Liver (tissue), 9 donors: ENCODE data around the gene SIAH1. TPM values are rescaled to one million over a fixed set of nuclear protein-coding genes. Genes with fewer than 3 reads are reported as not detected.
"Not testable (repeated sequence)": the region's sequence is repeated elsewhere in the genome, so short reads cannot be mapped to it uniquely, and the experiment has no call there.

Experiments used
- DNase-seq: peaks from one replicate; pipeline ENCODE4 v3.0.0-alpha.2; 2017; ENCODE audit warnings: low spot score
- H3K27ac ChIP-seq, 2 donors: one replicate each; pipeline ENCODE4 v1.7.0; 2013; ENCODE audit warnings: inconsistent platforms in 2 of 2, low read length in 2 of 2, control low read depth in 1 of 2, low read depth in 1 of 2, mild to moderate bottlenecking in 1 of 2
- H3K27me3 ChIP-seq, 4 donors: one replicate each; pipeline versions ENCODE4 v1.6.1 to v1.7.0; 2013; ENCODE audit warnings: low read length in 3 of 4, inconsistent platforms in 1 of 4, mild to moderate bottlenecking in 1 of 4, moderate library complexity in 1 of 4; ENCODE audit not compliant: control insufficient read depth in 4 of 4, insufficient read depth in 4 of 4
- H3K36me3 ChIP-seq, 4 donors: one replicate each; pipeline versions ENCODE4 v1.6.1 to v1.7.0; 2013; ENCODE audit warnings: low read length in 3 of 4, mild to moderate bottlenecking in 3 of 4, low read depth in 1 of 4, moderate library complexity in 1 of 4; ENCODE audit not compliant: control insufficient read depth in 4 of 4, insufficient read depth in 3 of 4
- H3K4me1 ChIP-seq, 4 donors: one replicate each; pipeline versions ENCODE4 v1.6.1 to v1.7.0; 2013; ENCODE audit warnings: low read length in 3 of 4, mild to moderate bottlenecking in 3 of 4, moderate library complexity in 1 of 4; ENCODE audit not compliant: control insufficient read depth in 4 of 4, insufficient read depth in 4 of 4
- H3K4me3 ChIP-seq, 3 donors: one replicate each; pipeline versions ENCODE4 v1.6.1 to v1.7.0; 2013; ENCODE audit warnings: low read length in 3 of 3, control low read depth in 1 of 3, low read depth in 1 of 3, mild to moderate bottlenecking in 1 of 3
- H3K9ac ChIP-seq, 2 donors: one replicate each; pipeline ENCODE4 v1.7.0; 2013; ENCODE audit warnings: low read length in 2 of 2, mild to moderate bottlenecking in 2 of 2, moderate library complexity in 2 of 2, control low read depth in 1 of 2, low read depth in 1 of 2
- H3K9me3 ChIP-seq, 4 donors: one replicate each; pipeline versions ENCODE4 v1.6.1 to v1.7.0; 2013; ENCODE audit warnings: low read length in 3 of 4; ENCODE audit not compliant: control insufficient read depth in 4 of 4
- EGR1 ChIP-seq, 2 donors: IDR thresholded peaks; 2 replicates each; pipeline ENCODE4 v1.6.1; 2016 to 2018; ENCODE audit warnings: antibody characterized with exemption in 2 of 2, low read depth in 2 of 2
- FOXA1 ChIP-seq: IDR thresholded peaks from 2 replicates; pipeline ENCODE4 v1.6.1; 2016; ENCODE audit warnings: antibody characterized with exemption
- FOXA2 ChIP-seq: IDR thresholded peaks from 2 replicates; pipeline ENCODE4 v1.6.1; 2016; ENCODE audit warnings: antibody characterized with exemption
- GABPA ChIP-seq, 2 donors: IDR thresholded peaks in 1 of 2; conservative IDR thresholded peaks in 1 of 2; 2 replicates each; pipeline ENCODE4 v1.6.1; 2016; ENCODE audit warnings: antibody characterized with exemption in 2 of 2, mild to moderate bottlenecking in 1 of 2, moderate library complexity in 1 of 2
- JUND ChIP-seq, 2 donors: IDR thresholded peaks; 2 replicates each; pipeline ENCODE4 v1.6.1; 2016; ENCODE audit warnings: antibody characterized with exemption in 2 of 2
- NR2F2 ChIP-seq: IDR thresholded peaks from 2 replicates; pipeline ENCODE4 v1.6.1; 2016; ENCODE audit warnings: antibody characterized with exemption
- RAD21 ChIP-seq, 2 donors: IDR thresholded peaks; 2 replicates each; pipeline ENCODE4 v1.6.1; 2016; ENCODE audit warnings: antibody characterized with exemption in 2 of 2, mild to moderate bottlenecking in 2 of 2
- RXRA ChIP-seq, 2 donors: IDR thresholded peaks; 2 replicates each; pipeline ENCODE4 v1.6.1; 2017 to 2018; ENCODE audit warnings: antibody characterized with exemption in 2 of 2, mild to moderate bottlenecking in 1 of 2
- SP1 ChIP-seq: IDR thresholded peaks from 2 replicates; pipeline ENCODE4 v1.6.1; 2018; ENCODE audit warnings: antibody characterized with exemption, mild to moderate bottlenecking
- YY1 ChIP-seq: IDR thresholded peaks from 2 replicates; pipeline ENCODE4 v1.6.1; 2016; ENCODE audit warnings: antibody characterized with exemption, mild to moderate bottlenecking
- WGBS: extraction: QIAGEN DNeasy Blood & Tissue Kit; methylation state at CpG from one replicate; pipeline ENCODE4 v1.1.7; 2013; 5-methylcytosine and 5-hydroxymethylcytosine counted together
- polyA plus RNA-seq, 2 donors: library from polyadenylated mRNA; stranded (reverse) in 1 of 2; unstranded in 1 of 2; fragments of 200-250 nt in 1 of 2; fragments of >200 nt in 1 of 2; fragmentation: Nextera tagmentation in 1 of 2; extraction: Ambion mirVana in 1 of 2; gene quantifications; one replicate each; pipeline versions ENCODE4 v1.2.1 to v1.2.3, GENCODE V29; 2013 to 2015
- total RNA-seq, 2 donors: library from RNA; depleted of rRNA; stranded (reverse); fragments of >200 nt; gene quantifications; one replicate each; pipeline ENCODE4 v1.2.3, GENCODE V29; 2014
- TF ChIP-seq, protein P1 (sequence below): IDR thresholded peaks from 2 replicates; pipeline ENCODE4 v1.6.1; 2016; ENCODE audit warnings: antibody characterized with exemption, mild to moderate bottlenecking
- TF ChIP-seq, protein P2 (sequence below): fragments of 150-350 bp; IDR thresholded peaks from 2 replicates; pipeline ENCODE4 v1.5.1; 2017; ENCODE audit warnings: improper control_type of control experiment, low read depth, low read length; ENCODE audit not compliant: missing input control
- donor health status: healthy.
- donor health status: healthy.
- donor health status: healthy.
- donor health status: healthy.
- donor health status: healthy.

SIAH1 gene
- total and polyA plus RNA-seq, 4 donors: 6.7 to 17.3 (median 15.8) TPM

DNA sequence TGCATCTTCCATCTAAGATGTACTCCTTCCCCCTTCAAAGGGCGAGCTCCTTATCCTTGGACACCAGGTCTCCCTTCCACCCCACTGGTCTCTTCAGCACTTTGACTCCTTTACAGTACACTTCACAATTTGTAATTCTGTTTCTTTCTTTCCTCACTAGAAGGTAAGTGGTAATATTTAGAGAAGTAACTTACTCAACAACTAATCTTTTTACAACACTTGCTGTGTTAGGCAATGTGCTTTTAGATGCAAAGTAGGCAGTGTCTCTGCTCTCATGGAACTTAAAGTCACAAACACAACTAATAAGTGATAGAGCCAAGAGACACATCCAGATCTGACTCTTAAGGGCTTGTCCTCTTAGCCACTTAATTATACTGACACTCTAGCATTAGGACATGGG, 6.4 kb downstream of the SIAH1 start:
- no peaks in the 10 kb centered on the region for H3K27me3 ChIP-seq
- WGBS: 88% methylated on average over 1 of the region's 1 CpG
- peaks cover 22 to 56% (median 44%) of the 10 kb centered on the region in 4 donors for H3K4me1 ChIP-seq
- H3K4me3 ChIP-seq: no peak overlapping the region
- no peaks in the 10 kb centered on the region for H3K36me3 ChIP-seq
- no peak overlapping the region for H3K9ac ChIP-seq
- no peaks in the 10 kb centered on the region for H3K9me3 ChIP-seq
- TF ChIP-seq, protein P1, sequence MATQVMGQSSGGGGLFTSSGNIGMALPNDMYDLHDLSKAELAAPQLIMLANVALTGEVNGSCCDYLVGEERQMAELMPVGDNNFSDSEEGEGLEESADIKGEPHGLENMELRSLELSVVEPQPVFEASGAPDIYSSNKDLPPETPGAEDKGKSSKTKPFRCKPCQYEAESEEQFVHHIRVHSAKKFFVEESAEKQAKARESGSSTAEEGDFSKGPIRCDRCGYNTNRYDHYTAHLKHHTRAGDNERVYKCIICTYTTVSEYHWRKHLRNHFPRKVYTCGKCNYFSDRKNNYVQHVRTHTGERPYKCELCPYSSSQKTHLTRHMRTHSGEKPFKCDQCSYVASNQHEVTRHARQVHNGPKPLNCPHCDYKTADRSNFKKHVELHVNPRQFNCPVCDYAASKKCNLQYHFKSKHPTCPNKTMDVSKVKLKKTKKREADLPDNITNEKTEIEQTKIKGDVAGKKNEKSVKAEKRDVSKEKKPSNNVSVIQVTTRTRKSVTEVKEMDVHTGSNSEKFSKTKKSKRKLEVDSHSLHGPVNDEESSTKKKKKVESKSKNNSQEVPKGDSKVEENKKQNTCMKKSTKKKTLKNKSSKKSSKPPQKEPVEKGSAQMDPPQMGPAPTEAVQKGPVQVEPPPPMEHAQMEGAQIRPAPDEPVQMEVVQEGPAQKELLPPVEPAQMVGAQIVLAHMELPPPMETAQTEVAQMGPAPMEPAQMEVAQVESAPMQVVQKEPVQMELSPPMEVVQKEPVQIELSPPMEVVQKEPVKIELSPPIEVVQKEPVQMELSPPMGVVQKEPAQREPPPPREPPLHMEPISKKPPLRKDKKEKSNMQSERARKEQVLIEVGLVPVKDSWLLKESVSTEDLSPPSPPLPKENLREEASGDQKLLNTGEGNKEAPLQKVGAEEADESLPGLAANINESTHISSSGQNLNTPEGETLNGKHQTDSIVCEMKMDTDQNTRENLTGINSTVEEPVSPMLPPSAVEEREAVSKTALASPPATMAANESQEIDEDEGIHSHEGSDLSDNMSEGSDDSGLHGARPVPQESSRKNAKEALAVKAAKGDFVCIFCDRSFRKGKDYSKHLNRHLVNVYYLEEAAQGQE: no peak
- TF ChIP-seq FOXA2: no peak
- TF ChIP-seq JUND (IDR thresholded peaks at IDR 0.05): peak in 1 of 2 donors; percentile 23
- no peak for DNase-seq
- H3K27ac ChIP-seq: peak overlapping the region in 1 of 2 donors; percentile 26

GRCh38 chr16:48378276-48378675, 6.9 kb downstream of the SIAH1 start:
- WGBS: 86% methylated on average over 5 of the region's 5 CpGs

DNA sequence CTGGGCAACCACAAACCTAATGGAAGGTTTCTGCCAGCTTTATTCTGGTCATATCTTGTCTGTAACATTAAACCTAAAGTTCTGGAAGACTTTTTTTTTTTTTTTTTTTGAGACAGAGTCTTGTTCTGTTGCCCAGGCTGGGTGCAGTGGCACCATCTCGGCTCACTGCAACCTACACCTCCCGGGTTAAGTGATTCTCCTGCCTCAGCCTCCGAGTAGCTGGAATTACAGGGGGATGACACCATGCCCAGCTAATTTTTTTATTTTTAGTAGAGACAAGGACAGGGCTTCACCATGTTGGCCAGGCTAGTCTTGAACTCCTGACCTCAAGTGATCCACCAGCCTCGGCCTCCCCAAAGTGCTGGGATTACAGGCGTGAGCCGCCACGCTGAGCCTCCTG, 7.9 kb downstream of the SIAH1 start:
- 94% methylated on average over 7 of the region's 7 CpGs for WGBS

More at GRCh38 chr16:48378276-48378675, 6.9 kb downstream of the SIAH1 start:
- no peak overlapping the region for H3K4me3 ChIP-seq
- no peak for TF ChIP-seq RXRA (IDR thresholded peaks at IDR 0.05)
- TF ChIP-seq FOXA1: no peak
- no peak for TF ChIP-seq YY1
- no peak for TF ChIP-seq FOXA2
- TF ChIP-seq, protein P2, sequence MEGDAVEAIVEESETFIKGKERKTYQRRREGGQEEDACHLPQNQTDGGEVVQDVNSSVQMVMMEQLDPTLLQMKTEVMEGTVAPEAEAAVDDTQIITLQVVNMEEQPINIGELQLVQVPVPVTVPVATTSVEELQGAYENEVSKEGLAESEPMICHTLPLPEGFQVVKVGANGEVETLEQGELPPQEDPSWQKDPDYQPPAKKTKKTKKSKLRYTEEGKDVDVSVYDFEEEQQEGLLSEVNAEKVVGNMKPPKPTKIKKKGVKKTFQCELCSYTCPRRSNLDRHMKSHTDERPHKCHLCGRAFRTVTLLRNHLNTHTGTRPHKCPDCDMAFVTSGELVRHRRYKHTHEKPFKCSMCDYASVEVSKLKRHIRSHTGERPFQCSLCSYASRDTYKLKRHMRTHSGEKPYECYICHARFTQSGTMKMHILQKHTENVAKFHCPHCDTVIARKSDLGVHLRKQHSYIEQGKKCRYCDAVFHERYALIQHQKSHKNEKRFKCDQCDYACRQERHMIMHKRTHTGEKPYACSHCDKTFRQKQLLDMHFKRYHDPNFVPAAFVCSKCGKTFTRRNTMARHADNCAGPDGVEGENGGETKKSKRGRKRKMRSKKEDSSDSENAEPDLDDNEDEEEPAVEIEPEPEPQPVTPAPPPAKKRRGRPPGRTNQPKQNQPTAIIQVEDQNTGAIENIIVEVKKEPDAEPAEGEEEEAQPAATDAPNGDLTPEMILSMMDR: no peak
- TF ChIP-seq EGR1 (IDR thresholded peaks at IDR 0.05; ENCODE audit: low read depth in 2 of 2): no peak
- no peak for TF ChIP-seq SP1
- no peak for TF ChIP-seq GABPA (IDR thresholded peaks at IDR 0.05 in 1 of 2, conservative IDR thresholded peaks at IDR 0.05 in 1 of 2)
- TF ChIP-seq NR2F2: no peak
- TF ChIP-seq RAD21 (IDR thresholded peaks at IDR 0.05): no peak
- no peaks in the 10 kb centered on the region for H3K36me3 ChIP-seq
- H3K27ac ChIP-seq: no peak overlapping the region
- no peak for DNase-seq
- no peak overlapping the region for H3K9ac ChIP-seq
- peaks cover 23 to 58% (median 45%) of the 10 kb centered on the region in 4 donors for H3K4me1 ChIP-seq
- no peaks in the 10 kb centered on the region for H3K27me3 ChIP-seq
- no peaks in the 10 kb centered on the region for H3K9me3 ChIP-seq

More for the DNA sequence above, 7.9 kb downstream of the SIAH1 start:
- H3K36me3 ChIP-seq, H3K27ac ChIP-seq, H3K4me3 ChIP-seq, H3K9me3 ChIP-seq, H3K9ac ChIP-seq, H3K27me3 ChIP-seq, DNase-seq: not testable (repeated sequence)
- H3K4me1 ChIP-seq: peaks cover 25 to 64% (median 43%) of the 10 kb centered on the region in 4 donors
